Activated B cell treated with CpG ODN at 0.5 μM for 24 hours (primary cell): ENCODE measurements around the gene SPOP. TPM values are rescaled to one million over a fixed set of nuclear protein-coding genes. Genes with fewer than 3 reads are reported as not detected.

Experiments used
- ATAC-seq: fragments of 200-7000 bp; cut with Tn5 transposase; one replicate; pipeline ENCODE4 v1.10.0; 2021; ENCODE audit warnings: low read depth, mild to moderate bottlenecking, moderate library complexity
- CTCF ChIA-PET: fragments of 350-600 bp; sonication (Branson Sonifier 250); formaldehyde crosslinking; loops from one replicate; lab custom pipeline; 2021; ENCODE audit warnings: antibody characterized with exemption; lab: Charles Lee
- POLR2A ChIA-PET: fragments of 350-600 bp; sonication (Branson Sonifier 250); formaldehyde crosslinking; loops from one replicate; lab custom pipeline; 2021; ENCODE audit warnings: antibody characterized with exemption; lab: Charles Lee
- DNase-seq: peaks from one replicate; pipeline ENCODE4 v3.0.0; 2022
- H3K27ac Mint-ChIP-seq: one replicate; pipeline ENCODE4 v1.8.0; 2020; ENCODE audit warnings: mixed read lengths
- H3K27me3 Mint-ChIP-seq: one replicate; pipeline ENCODE4 v1.8.0; 2021; ENCODE audit warnings: mixed read lengths
- H3K36me3 Mint-ChIP-seq: one replicate; pipeline ENCODE4 v1.8.0; 2021; ENCODE audit warnings: low read depth, mixed read lengths
- H3K4me1 Mint-ChIP-seq: one replicate; pipeline ENCODE4 v1.8.0; 2021; ENCODE audit warnings: mixed read lengths
- H3K4me3 Mint-ChIP-seq: one replicate; pipeline ENCODE4 v1.8.0; 2020; ENCODE audit warnings: mild to moderate bottlenecking, mixed read lengths
- H3K9me3 Mint-ChIP-seq: one replicate; pipeline ENCODE4 v1.8.0; 2020; ENCODE audit warnings: mixed read lengths
- intact Hi-C: fragments of 100-400 bp; cut with micrococcal nuclease; formaldehyde crosslinking; loops from one replicate; pipeline ENCODE4 v1.15.1; 2024
- total RNA-seq: library from RNA; stranded (reverse); gene quantifications from 2 replicates; pipeline ENCODE4 v1.2.3, GENCODE V29; 2022
- TF ChIP-seq, protein P1 (sequence below): fragments of 200-600 bp; IDR thresholded peaks from one replicate; pipeline ENCODE4 v1.8.0; 2022; ENCODE audit warnings: antibody characterized with exemption, mild to moderate bottlenecking

Gene SPOP
- total RNA-seq, 1 donor from 2014 or later, result 65.8 TPM

DNA sequence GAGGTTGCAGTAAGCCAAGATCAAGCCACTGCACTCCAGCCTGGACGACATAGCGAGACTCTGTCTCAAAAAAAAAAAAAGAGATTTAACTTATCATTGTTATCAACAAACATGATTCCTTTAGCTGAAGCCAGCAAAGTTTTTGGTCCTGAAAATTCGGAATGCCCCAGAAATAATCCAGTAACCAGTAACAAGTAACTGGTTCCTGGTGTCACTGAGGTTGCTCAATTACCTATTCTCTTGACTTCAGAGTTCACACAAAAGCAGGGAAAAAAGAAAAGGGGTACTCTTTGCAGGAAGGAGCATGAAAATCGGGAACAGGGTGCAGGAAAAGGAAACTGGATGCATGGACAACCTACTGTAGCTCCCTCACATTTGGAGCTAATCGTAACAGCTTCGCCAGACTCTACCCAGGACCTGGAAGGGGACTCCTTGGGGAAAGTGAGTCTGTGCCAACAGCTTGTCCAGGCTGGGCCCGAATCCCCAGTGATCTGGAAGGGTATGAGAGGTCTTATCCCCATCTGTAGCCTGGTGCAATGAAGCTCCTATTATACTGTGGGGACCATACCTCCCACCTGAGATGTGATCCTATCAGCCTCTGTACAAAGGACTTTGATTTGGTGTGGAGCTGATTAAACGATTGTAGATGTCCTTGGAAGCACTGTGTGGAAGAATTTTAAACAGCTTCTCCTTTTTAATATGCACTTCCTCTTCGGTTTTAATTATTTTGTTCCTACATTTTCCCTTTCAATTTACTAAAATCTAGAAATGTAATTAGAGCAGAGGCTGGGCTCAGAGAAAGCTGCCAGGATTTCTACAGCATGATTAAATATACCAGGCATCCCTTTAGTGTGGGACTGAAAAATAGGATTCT lies 3.4 kb upstream of the SPOP start:
- ChIA-PET CTCF (interaction anchor here (1.1 kb wide), 1 partner anchor 114 kb away, joined by 3 read pairs; no protein-coding TSS in a partner anchor), POLR2A (interaction anchor here (0.7 kb wide), 1 partner anchor 798 kb away, joined by 3 read pairs; no protein-coding TSS in a partner anchor)
- Mint-ChIP-seq H3K27ac (no peak overlapping the region), H3K9me3 (no peaks in the 10 kb centered on the region), H3K4me1 (peaks cover 19% of the 10 kb centered on the region), H3K36me3 (peaks cover 9% of the 10 kb centered on the region), H3K4me3 (no peak overlapping the region), H3K27me3 (peaks cover 3% of the 10 kb centered on the region)
- DNase-seq (no peak), ATAC-seq (no peak)
- TF ChIP-seq, protein P1, sequence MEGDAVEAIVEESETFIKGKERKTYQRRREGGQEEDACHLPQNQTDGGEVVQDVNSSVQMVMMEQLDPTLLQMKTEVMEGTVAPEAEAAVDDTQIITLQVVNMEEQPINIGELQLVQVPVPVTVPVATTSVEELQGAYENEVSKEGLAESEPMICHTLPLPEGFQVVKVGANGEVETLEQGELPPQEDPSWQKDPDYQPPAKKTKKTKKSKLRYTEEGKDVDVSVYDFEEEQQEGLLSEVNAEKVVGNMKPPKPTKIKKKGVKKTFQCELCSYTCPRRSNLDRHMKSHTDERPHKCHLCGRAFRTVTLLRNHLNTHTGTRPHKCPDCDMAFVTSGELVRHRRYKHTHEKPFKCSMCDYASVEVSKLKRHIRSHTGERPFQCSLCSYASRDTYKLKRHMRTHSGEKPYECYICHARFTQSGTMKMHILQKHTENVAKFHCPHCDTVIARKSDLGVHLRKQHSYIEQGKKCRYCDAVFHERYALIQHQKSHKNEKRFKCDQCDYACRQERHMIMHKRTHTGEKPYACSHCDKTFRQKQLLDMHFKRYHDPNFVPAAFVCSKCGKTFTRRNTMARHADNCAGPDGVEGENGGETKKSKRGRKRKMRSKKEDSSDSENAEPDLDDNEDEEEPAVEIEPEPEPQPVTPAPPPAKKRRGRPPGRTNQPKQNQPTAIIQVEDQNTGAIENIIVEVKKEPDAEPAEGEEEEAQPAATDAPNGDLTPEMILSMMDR, result no peak
- intact Hi-C loops, result no loop called here

DNA sequence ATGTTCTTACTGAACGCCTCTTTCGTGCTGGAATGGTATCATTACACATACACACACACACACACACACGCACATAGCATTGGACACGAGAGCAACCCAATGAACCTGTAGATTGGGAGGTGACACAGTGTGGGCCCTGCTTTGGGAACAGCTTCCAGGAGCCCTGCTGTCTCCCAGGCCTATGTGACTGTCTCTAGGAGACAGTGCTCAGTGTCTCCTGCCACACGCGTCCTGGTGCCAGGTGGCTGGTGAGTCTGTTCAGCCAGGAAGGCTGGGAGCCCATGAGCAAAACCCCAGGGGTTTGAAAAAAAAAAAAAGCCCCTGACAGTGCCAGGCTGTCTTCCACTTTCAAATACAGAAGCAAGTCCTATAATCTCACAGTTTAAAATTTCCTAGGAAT lies 2.4 kb upstream of the SPOP start:
- no peaks in the 10 kb centered on the region for H3K9me3 Mint-ChIP-seq
- TF ChIP-seq, protein P1, result no peak
- peaks cover 28% of the 10 kb centered on the region for H3K4me1 Mint-ChIP-seq
- DNase-seq, result no peak
- intact Hi-C loops, result no loop called here
- peaks cover 16% of the 10 kb centered on the region for H3K36me3 Mint-ChIP-seq
- no peak overlapping the region for H3K4me3 Mint-ChIP-seq
- H3K27ac Mint-ChIP-seq, result no peak overlapping the region
- POLR2A ChIA-PET, result interaction anchor here (0.7 kb wide), 1 partner anchor 799 kb away, joined by 3 read pairs; no protein-coding TSS in a partner anchor
- H3K27me3 Mint-ChIP-seq, result peaks cover 3% of the 10 kb centered on the region
- CTCF ChIA-PET, result interaction anchor here (0.7 kb wide), 1 partner anchor 115 kb away, joined by 3 read pairs; no protein-coding TSS in a partner anchor
- no peak for ATAC-seq

DNA sequence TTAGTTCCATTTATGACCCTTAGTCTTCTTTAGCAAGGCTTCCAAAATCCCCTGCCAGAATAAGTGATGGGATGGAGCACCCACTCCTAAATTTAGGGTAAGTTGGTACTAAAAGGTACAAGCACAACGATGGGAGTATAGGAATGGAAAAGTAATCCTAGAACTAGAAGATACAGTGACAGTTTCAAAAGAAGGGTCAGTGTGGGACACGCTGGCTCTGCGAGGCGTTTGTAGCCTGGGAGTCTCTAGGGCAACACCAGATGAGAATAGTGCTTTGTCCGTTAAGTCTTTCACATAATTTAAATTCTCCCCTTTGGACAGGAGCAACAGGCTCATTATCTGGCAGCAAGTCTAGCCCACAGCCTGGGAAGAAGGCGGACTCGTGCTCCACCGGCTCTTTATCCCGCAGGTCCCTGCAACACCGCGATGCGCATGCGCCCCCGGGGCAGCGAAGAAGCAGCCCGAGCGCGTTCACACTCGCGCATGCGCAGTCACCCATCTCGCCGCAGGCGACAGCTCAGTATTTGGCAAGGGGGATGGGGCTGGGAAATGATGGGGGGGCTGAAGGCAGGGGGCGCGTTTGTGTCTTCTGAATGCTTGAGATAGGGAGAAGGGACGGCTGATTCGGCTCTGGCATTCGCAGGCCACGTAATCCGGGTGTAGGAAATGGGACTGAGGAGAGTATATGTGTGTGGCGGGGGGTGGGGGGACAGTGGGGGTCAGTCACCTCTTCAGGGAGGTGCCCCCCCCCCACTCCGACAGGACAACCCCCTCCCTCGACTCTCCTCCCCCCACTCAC lies 564 bp downstream of the SPOP start:
- H3K27me3 Mint-ChIP-seq, result no peaks in the 10 kb centered on the region
- H3K27ac Mint-ChIP-seq, result peak overlapping the region; percentile 99
- DNase-seq, result peak; percentile 94
- intact Hi-C loops, result loop anchor here (1.0 to 10.0 kb wide), 8 partner anchors 31 to 1135 kb away; partner anchors contain the start of genes FAM117A, PDK2, PHB1 and ZNF652
- peaks cover 34% of the 10 kb centered on the region for H3K36me3 Mint-ChIP-seq
- peak; percentile 47 for ATAC-seq
- POLR2A ChIA-PET, result interaction anchor here (0.5 to 1.3 kb wide), 29 partner anchors 10 to 1782 kb away, joined by 3 to 20 read pairs (median 5); partner anchors contain the start of genes FAM117A, KAT7, PHB1 and SLC35B1
- no peaks in the 10 kb centered on the region for H3K9me3 Mint-ChIP-seq
- CTCF ChIA-PET, result interaction anchor here (1.6 kb wide), 1 partner anchor 107 kb away, joined by 7 read pairs; no protein-coding TSS in a partner anchor
- TF ChIP-seq, protein P1, result no peak
- peaks cover 46% of the 10 kb centered on the region for H3K4me1 Mint-ChIP-seq
- peak overlapping the region; percentile 98 for H3K4me3 Mint-ChIP-seq

DNA sequence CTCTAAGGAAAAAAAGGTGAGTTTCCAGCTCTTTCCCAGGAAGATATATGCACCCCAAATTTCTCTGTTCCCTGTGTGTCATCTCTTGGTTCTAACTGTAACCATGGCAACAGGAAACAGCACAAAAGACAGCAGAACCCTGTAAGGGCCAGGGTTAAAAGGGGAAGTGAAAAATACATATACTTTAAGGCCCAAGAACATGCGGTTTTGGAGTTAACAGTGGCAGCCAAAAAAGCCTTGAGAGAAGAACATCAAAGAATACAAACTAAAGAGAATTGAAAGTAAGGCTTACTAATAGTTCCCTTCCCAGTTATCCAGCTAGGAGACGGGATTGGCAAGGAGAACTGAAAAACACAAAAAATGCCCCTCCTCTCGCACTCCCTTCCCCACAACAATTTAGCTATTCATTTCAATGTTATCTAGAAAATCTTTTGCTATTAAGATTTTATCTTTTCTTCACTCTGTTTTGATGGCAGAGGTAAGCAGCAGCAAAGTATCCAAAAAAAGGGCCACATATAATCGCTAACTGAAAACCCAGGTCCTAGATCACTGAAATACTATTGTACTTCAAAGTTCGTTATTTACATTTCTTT lies 1.5 kb downstream of the SPOP start:
- peak overlapping the region; percentile 99 for H3K27ac Mint-ChIP-seq
- intact Hi-C loops, result loop anchor here (1.0 to 10.0 kb wide), 8 partner anchors 19 to 1134 kb away; partner anchors contain the start of genes KAT7, PDK2, PHB1 and ZNF652
- H3K4me1 Mint-ChIP-seq, result peaks cover 46% of the 10 kb centered on the region
- peak overlapping the region; percentile 98 for H3K4me3 Mint-ChIP-seq
- POLR2A ChIA-PET, result interaction anchor here (0.5 to 2.3 kb wide), 8 partner anchors 14 to 350 kb away, joined by 3 to 6 read pairs (median 4); partner anchors contain the start of genes FAM117A, KAT7, PHB1 and SLC35B1
- DNase-seq (no peak), ATAC-seq (peak; percentile 35)
- CTCF ChIA-PET, result interaction anchor here (1.6 kb wide), 1 partner anchor 106 kb away, joined by 7 read pairs; no protein-coding TSS in a partner anchor
- TF ChIP-seq, protein P1, result no peak
- no peaks in the 10 kb centered on the region for H3K27me3 Mint-ChIP-seq
- peaks cover 34% of the 10 kb centered on the region for H3K36me3 Mint-ChIP-seq
- H3K9me3 Mint-ChIP-seq, result no peaks in the 10 kb centered on the region
